Measurements from ENCODE around the gene LARGE1.

The LARGE1 gene

DNA sequence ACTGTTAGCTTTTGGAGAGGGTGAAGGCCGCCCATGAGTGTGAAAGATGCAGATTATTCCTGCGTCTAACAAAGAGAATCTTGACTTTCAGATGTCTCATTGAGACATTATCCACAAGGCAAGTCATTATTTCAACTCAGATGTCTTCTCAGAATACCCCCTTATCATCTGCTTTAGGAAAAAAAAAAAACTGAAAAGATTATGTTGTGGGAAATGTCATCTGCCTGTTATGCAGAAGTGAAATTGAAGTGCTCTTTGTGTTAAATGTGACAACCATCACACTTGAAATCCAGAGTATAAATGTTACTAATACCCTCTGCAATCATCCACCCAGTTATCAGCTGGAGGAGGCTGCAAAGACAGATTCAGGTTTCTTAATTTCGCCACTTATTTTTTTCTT lies 239.6 kb downstream of the LARGE1 start:
- TF ChIP-seq, protein P1, sequence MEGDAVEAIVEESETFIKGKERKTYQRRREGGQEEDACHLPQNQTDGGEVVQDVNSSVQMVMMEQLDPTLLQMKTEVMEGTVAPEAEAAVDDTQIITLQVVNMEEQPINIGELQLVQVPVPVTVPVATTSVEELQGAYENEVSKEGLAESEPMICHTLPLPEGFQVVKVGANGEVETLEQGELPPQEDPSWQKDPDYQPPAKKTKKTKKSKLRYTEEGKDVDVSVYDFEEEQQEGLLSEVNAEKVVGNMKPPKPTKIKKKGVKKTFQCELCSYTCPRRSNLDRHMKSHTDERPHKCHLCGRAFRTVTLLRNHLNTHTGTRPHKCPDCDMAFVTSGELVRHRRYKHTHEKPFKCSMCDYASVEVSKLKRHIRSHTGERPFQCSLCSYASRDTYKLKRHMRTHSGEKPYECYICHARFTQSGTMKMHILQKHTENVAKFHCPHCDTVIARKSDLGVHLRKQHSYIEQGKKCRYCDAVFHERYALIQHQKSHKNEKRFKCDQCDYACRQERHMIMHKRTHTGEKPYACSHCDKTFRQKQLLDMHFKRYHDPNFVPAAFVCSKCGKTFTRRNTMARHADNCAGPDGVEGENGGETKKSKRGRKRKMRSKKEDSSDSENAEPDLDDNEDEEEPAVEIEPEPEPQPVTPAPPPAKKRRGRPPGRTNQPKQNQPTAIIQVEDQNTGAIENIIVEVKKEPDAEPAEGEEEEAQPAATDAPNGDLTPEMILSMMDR (IDR thresholded peaks at IDR 0.05) = no peak
- no peak for TF ChIP-seq ZFX (IDR thresholded peaks at IDR 0.05; ENCODE audit: borderline replicate concordance)
- H3K27ac ChIP-seq = no peak overlapping the region

DNA sequence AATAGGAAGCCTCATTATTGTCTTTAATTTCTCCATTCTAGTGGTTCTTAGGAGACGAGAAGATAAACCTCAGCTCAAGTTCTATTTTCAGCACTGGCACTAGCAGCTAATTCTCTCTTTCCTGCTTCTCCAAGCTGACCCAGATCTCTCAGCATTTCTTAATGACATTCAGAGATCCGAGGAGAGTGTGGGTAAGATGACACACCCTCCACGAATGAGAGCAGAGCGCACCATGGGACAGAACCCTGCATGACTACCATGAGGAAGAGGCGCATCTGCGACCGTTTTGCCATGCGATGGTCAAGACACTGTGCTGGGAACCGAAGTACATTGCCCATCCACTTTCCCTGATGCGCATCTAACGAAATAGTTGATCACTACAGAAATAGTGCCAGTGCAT lies 241.8 kb downstream of the LARGE1 start:
- TF ChIP-seq, protein P1 (IDR thresholded peaks at IDR 0.05) = no peak
- TF ChIP-seq ZFX (IDR thresholded peaks at IDR 0.05; ENCODE audit: borderline replicate concordance) = no peak
- no peak overlapping the region for H3K27ac ChIP-seq

GRCh38 chr22:33677536-33677935 lies 242.7 kb downstream of the LARGE1 start:
- TF ChIP-seq, protein P1 (IDR thresholded peaks at IDR 0.05) = no peak
- TF ChIP-seq ZFX (IDR thresholded peaks at IDR 0.05; ENCODE audit: borderline replicate concordance) = no peak
- H3K27ac ChIP-seq = no peak overlapping the region

GRCh38 chr22:33674357-33674756 lies 245.9 kb downstream of the LARGE1 start:
- TF ChIP-seq, protein P1 (IDR thresholded peaks at IDR 0.05) = no peak
- no peak for TF ChIP-seq ZFX (IDR thresholded peaks at IDR 0.05; ENCODE audit: borderline replicate concordance)
- H3K27ac ChIP-seq = no peak overlapping the region

DNA sequence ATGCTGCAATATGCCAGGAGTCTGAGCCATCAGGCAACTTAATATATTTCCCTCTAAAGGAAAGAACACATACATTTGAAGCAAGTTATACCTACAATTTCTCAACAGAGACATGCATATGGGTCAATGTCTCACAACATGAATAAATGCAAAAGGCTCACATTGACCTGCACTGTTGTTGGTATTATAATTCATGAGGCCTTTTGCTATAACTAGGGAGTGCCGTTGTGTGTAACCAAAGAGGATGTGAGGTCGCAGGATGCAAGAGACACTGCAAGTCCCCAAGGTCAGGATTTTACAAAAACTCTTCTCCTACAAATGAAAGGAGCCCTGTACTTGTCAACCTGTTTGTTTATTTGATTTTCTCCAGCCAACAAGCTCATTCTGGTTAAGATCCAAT lies 250.5 kb downstream of the LARGE1 start:
- H3K27ac ChIP-seq = no peak overlapping the region
- TF ChIP-seq, protein P1 (IDR thresholded peaks at IDR 0.05) = no peak
- TF ChIP-seq ZFX (IDR thresholded peaks at IDR 0.05; ENCODE audit: borderline replicate concordance) = no peak

DNA sequence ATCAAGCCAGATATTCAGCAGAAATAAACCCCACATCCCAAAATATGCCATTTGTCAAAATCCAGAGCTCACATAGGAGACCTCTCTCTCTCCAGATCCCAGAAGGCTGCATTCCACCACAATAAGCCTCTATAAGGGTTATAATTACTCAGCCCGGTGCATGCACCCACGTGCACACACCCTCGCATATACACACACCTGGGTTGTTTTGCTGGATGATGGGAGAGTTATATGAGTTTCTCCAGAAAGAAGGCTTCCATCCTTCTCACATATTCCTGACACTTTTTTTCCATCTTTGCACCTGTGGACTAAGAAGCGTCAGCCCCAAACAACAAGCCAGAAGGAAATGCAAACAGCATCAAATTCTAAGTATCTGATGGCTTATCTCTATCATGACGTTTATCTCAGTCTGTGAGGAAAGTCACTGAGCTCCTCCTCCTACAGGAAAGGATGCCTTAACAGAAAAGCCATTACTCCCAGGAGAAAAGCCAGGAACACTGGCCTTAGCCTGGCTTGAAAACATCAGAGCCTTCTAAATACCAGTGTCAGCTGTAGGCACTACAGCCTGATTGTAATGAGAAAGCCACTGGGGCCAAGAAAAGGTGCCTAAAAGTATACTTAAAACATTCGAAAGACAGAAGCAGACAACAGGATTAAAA lies 253.2 kb downstream of the LARGE1 start:
- TF ChIP-seq ZFX (IDR thresholded peaks at IDR 0.05; ENCODE audit: borderline replicate concordance) = no peak
- TF ChIP-seq, protein P1 (IDR thresholded peaks at IDR 0.05) = no peak
- no peak overlapping the region for H3K27ac ChIP-seq

DNA sequence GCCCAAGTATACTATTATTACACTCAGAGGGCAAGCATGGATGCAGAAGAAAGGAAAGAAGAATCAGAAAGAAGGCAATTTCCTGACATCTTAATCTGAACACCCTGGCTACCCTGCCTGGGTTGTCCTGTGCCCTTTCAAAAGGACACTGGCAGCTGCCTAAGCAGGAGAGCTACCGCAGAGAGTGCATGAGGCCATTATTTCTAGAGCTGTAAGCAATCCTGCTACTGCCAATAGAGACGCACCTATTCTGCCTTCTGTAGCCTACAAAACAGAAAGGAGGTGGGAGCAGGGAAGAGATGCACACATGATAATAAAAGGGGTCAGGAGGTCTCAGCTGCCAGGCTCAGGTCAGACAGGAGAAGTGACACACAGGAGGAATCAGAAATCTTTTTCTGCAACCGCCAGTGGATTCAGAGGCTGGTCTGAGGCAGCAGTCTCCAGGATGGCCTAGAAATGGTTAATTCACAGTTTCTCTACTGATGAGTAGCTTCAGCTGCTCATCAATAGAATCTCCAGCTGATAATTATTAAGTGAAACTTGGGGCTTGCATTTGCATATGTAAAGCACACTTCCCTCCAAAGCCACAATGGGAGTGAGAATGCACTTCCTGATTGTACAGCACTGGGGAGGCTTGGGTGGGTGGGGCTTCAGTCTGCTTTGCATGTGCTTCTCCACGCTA lies 253.9 kb downstream of the LARGE1 start:
- TF ChIP-seq ZFX (IDR thresholded peaks at IDR 0.05; ENCODE audit: borderline replicate concordance) = no peak
- TF ChIP-seq, protein P1 (IDR thresholded peaks at IDR 0.05) = no peak
- H3K27ac ChIP-seq = no peak overlapping the region
